Adrenal gland (tissue), 5 donors: ENCODE data around the gene PTPRN2.

ENCODE experiments used
- CTCF ChIP-seq, 6 experiments: fragments of 450-650 bp in 4 of 6; fragments of 200-600 bp in 2 of 6; sonication (generic) in 1 of 6; IDR thresholded peaks; 1 replicate in 5 of 6; 2 replicates in 1 of 6; pipeline versions ENCODE4 v1.5.1 to v1.8.0; 2016 to 2021; ENCODE audit warnings: antibody characterized with exemption in 6 of 6, mild to moderate bottlenecking in 2 of 6, moderate library complexity in 1 of 6
- POLR2A ChIP-seq, 2 donors: fragments of 450-650 bp; IDR thresholded peaks; one replicate each; pipeline ENCODE4 v1.6.1; 2017; ENCODE audit warnings: antibody characterized with exemption in 2 of 2, mild to moderate bottlenecking in 2 of 2, moderate library complexity in 1 of 2
- donor health status: DM: no; HTN: no; CAD: no.

DNA sequence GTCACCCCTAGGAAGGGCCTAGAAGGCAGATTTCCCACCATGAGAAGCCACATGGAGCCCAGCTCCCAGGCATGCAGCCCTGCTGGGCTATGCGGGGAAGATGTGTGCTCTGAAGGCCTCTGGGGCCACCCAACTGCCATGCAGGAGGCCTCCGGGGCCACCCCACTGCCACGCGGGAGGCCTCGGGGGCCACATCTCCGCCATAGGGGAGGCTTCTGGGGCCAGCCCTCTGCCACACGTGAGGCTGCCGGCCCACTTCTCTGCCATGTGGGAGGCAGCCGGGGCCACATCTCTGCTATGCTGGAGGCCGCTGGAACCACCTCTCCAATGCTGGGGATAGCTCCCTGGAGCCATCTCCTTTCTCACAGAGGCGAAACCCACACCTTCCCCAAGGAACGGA is 799.0 kb downstream of the PTPRN2 start:
- TF ChIP-seq CTCF (IDR thresholded peaks at IDR 0.05) (no peak), POLR2A (IDR thresholded peaks at IDR 0.05) (no peak)
